ENCODE data around the gene DYRK2.
A peak's percentile ranks its signal among the peaks of the same experiment; 100 is the strongest.

DYRK2 gene

DNA sequence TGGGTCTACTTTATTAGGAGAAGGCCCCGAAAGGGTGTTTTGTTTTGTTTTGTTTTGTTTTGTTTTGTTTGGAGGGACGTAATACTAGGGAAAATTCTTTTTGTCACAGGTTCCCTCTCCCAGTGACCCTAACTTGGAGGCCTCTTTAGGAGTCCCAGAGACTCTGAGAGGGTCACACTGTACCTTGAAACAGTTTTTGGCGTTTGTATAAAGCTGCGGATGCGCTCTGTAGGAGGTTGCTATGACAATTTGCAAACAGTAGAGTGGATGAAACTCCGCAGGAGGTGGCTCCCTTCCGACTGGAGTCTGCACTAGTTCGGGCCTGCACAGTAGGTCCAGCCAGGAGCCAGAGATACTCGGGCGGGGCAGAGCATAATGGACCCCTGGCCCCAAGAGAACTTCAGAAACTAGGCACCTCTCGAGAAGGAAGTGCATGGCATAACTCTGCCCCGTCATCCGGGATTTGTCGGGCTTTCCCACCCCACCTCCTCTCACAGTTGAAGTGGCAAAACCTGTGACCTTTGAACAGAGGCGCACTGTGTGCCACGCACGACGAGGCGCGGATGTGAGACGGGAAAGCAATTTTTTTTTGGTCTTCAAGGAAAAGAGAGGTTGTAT lies 1.3 kb upstream of the DYRK2 start:
- DNase-seq: no peak

DNA sequence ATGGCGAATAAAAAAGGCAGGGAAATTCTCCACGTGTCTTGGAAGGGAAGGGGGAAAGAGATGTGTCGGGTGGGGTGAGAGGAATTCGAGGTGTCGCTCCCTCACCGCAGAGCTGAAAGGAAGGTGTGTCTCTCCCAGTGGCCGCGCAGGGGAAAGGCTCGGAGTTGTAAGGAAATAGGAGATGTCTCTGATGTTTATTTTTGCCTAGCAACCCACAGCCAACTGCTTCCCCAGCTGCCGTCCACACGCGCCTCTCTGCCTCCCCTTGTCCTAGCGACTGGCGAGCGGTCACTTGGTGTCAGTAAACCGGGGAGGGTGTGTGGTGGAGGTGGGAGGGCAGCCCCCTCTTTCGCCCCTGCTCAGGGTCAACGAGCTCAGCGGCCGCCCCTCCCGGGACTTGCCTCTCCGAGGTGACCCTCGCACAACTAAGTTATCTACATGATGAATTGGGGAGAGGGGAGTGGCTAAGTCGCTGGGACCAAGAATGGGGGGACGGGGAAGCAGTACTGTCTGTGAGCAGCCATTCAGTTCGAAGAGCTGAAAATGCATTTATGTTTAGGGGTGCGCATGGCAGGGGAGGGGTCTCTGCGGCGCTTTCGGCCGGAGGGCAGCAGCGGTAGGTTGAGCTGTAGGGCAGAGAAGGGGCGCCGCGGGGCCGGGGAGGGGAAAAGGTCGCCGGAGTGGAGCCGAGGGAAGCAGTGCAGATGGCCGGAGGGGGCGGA lies 585 bp upstream of the DYRK2 start:
- peak; percentile 83 for DNase-seq

GRCh38 chr12:67649261-67649569 lies 670 bp downstream of the DYRK2 start:
- DNase-seq: no peak

GRCh38 chr12:67649570-67650387 lies 1.2 kb downstream of the DYRK2 start:
- no peak for DNase-seq

DNA sequence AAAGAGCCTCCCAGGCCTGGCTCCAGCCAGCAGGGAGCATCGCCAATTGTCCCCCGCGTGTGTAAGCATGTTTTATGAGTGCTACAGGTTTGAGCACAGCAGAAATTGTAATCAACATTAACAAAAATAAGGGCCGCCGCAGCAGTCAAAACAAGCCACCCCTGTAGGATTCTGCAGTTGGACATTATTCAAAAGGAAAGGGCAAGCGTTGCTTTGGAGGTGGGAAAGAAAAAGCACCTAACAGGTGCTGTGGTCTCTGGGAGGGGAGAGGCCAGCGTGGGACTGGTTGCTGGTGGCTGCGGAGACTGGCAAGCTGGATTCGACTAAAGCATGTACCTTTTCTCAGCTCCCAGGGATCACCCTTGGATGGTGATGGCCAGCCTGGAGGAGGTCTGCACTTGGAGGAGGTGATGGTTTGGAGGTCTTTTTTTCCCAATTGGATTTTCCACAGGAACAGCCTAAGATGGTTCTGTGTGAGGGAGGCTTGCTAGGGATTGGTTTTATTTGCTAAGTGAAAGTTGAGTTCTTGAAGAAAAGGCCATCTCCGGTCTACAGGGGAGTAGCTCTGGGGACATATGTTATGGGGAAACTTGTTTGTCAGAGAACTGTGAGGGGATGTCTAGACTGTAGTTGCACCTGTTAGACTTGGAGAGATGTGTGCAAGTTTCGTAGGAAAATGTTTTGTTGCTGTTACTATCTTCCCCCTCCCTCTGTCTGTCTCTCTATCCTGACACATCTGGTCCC lies 2.0 kb downstream of the DYRK2 start:
- no peak for DNase-seq

DNA sequence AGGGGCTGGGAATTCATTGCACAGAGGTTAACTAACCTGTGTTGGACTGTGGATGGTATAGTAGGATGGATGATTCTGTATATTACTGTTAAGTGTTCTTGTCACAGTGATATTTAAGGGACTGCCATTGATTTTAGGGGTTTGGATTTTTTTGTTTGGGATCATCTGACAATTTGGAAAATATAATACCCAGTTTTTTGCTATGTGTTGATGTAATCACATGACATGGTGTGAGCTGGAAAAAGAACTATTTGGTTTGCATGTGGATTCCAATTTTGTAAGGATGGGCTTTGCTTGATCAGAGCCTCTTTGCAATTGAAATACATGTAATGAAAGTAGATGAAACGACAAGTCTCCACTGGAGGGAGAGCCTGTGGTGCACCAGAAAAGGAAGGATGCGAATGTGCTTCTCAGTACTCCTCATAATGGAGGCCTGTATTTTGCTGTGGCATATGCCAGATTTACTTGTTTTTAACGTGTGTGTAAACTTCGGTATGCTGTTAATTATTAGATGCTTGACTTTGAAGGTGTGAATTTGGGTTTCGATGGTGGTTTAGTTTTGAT lies 2.7 kb downstream of the DYRK2 start:
- peak; percentile 59 for DNase-seq

DNA sequence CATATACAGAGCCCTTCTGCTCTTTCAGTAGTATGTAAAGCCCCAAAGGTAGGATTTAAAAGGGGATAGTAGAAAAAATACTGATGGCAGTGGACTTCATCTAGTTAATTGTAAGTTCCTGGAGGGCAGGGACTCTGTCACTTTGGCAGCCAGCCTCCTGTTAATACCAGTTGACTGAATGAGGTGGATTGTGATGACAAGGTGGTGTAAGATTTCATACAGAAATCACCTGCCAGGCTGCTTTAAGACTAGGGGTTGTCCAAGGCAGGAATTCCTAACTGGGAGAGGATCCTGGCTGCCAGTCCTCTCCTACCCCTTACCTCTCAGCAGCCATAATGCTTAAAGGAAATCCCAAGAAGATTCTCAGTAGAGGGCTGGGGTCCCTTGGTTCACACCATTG lies 7.3 kb downstream of the DYRK2 start:
- DNase-seq: no peak

DNA sequence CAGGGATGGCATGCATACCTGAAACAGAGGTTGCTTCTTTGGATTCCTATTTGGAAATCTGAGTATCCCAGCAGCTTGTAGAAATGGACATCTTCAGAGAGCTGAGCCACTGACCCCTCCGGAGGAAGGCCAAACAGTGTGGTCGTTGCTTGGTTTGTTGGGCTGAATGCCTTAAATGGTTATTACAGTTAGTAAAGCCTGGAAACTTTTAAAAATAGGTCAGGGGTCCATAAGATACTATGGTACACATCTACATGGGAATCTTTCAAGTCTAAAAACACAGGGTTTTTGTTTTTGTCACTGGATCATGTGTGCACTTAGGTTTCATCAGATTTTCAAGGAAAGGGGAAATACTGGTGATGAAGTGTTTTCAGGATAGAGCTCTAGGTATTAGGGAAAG lies 7.7 kb downstream of the DYRK2 start:
- no peak for DNase-seq

DNA sequence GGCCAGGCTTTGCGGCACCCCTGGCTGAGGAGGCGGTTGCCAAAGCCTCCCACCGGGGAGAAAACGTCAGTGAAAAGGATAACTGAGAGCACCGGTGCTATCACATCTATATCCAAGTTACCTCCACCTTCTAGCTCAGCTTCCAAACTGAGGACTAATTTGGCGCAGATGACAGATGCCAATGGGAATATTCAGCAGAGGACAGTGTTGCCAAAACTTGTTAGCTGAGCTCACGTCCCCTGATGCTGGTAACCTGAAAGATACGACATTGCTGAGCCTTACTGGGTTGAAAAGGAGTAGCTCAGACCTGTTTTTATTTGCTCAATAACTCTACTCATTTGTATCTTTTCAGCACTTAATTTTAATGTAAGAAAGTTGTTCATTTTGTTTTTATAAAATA lies 9.9 kb downstream of the DYRK2 start:
- DNase-seq: no peak

DNA sequence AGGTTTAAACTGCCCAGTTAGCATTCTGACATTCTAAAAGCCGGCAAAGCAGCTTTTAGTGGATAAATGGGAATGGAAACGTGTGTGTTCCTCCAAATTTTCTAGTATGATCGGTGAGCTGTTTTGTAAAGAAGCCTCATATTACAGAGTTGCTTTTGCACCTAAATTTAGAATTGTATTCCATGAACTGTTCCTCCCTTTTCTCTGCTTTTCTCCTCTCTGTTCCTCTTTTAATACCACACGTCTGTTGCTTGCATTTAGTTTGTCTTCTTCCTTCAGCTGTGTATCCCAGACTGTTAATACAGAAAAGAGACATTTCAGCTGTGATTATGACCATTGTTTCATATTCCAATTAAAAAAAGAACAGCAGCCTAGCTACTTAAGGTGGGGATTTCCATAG lies 10.7 kb downstream of the DYRK2 start:
- DNase-seq: no peak

- peak; percentile 93 for DNase-seq
Measured at GRCh38 chr12:67661311-67662021, 12.9 kb downstream of the DYRK2 start.

DNA sequence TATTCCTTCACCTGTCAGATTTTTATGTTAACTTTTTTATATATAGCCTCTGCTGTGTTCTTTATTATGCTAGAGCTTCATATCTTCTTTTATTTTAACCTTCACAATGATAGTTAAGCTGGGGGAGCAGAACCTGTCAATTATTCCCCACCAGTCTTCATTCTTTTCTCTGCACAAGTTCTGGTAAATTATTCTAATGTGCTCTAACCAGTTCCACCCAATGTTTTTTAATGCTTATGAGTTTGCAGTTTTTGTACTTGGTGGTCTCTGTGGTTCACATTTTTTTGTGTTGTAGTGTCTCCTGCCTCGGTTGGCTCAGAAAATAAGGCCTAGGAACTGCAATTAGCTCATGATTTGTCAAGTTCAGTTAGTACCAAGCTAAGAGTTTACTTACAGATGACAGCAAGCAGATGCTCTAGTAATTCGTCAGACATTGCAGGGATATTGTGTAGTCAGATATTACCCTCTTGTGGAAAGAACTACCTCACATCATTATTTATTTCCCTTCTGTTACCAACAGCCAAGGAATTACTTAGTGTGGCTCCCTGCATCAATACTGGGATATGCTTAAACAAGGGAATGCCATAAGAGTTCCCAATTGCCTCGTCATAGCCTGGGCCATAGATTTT lies 14.5 kb downstream of the DYRK2 start:
- DNase-seq: peak; percentile 97

DNA sequence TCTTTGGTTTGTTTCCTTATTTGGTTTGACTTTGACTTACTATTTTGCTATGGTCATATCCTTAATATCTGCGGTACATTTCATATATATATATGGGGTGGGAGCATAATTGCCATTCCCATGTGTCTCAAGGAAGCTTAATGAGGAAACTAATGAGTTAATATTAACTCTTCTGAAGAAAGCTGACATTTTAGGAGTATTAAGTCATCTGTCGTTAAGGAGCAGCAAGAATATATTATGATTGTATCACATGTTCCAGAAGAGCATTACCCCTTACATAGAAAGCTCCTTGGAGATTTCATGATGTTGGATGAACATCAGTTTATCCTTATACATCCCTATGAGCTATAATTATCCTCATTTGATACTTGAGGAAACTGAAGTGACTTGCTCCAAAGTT lies 15.6 kb downstream of the DYRK2 start:
- DNase-seq: no peak

DNA sequence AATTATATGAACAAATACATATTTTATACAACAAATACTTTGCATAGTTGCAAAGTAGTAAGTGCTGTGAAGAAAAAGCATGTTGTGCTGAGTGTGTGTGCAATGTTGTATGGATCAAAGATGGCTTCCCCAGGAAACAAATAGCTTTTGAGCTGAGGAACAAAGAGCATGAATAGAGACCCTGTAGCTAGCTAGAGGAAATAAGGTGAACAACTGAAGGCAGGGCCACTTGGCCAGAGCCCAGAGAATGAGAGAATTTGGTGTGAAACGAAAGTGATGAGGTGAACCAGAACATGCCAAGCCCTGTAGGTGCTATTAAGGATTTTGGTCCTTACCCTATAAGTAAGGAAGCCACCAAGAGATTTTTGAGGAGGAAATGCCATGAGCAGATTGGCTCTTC lies 17.1 kb downstream of the DYRK2 start:
- DNase-seq: no peak

DNA sequence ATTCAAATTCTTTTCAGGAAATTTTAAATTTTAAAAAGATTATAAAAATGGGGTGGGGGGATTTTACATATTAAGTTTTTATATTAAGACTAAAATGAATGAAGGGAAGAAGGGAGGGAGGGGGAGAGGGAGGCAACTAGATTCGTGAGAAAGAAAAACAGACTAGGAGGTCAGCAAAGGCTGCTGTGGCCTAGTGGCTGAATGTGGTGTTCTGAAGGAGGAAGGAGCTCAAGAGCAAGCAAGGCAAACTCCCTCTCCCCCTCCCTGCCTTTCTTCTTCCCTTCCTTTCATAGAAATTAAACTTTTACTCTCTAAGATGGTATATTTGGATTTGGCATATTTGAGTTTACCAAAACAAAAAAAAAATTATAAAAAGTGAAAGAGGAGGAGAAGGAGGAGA lies 18.1 kb downstream of the DYRK2 start:
- no peak for DNase-seq

DNA sequence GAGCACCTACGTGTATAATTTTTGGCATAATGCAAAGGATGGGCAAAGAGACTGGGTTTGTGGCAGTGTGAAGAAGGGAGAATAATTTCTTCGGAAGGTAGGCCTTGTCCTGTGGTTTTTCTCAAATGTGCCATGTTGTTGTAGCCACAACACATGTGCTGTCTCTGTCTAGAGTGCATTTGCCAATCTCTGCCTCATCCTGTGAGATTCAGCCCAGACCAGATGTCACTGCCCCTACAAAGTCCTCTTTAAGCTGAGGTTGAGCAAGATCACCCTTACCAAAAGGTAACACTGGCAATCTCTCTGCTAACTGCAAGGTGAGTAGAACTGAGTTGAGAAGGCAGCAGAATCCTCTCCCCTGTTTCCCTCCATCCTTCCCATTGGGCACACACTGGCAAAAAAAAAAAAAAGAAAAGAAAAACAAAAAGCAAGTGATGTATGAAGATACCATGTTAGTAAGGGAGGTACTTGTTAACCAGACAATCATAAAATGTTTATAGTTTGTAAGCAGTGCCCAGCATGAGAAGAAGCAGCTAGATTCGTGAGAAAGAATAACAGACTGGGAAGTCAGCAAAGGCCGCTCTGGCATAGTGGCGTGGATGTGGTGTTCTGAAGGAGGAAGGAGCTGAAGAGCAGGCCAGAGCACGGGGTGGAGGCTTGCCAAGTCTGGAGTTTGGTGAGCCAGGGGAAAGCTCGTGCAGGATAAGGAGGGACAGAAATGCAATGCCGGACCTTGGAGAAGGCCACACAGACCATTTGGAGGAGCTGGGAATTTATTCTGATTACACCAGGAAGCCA lies 18.9 kb downstream of the DYRK2 start:
- no peak for DNase-seq

GRCh38 chr12:67669217-67669933 lies 20.8 kb downstream of the DYRK2 start:
- no peak for DNase-seq

DNA sequence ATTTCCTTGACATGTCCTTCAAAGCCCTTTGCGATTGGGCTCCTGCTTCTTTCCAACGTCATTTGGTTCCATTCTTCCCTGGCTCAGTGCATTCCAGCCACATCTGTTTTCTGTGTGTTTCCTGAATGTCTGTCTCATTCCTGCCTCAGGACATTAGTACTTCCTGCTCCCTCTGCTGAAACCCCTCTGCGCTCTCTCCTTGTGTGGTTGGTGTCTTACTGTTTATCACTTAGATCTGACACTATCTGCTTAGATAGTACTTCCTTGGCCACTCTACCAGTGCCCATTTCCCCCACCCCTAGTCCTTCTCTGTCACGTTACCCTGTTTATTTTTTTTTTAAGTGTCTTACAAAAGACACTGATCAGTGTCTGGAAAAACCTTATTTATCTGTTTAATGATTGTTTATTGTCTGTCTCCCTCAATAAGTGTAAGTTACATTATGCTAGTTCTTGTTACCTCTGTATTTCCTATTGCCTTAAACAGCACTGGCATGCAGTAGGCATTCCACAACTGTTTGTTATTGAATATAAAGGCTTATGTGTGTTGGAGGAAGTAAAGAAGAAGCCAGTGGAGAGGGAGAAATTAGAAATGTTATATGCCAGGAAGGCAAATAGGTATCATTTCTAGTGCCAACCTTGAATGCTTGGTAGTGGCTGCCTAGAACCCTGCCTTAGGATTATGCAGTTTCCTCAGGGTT lies 21.5 kb downstream of the DYRK2 start:
- no peak for DNase-seq

- peak; percentile 70 for DNase-seq
Measured at GRCh38 chr12:67671419-67671818, 22.9 kb downstream of the DYRK2 start.

DNA sequence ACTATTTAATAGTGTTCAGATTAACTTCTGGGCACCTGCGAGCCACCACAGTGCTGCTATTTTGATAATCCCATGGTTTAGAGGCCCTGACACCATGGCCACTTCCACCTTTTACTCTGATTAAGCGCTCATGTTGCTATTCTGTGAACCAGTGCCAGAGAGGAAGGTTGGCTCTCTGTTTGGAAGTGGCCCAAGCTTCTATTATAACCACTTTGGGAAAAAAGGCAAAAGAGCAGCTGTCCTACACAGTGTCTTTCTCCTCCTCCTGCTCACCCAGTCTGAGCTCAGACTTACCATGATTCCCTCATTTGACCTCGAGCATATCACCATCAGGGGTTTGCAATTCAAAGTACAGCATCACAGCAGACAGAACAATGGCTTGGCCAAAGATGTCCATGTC lies 23.3 kb downstream of the DYRK2 start:
- no peak for DNase-seq

Measured in fibroblast of skin of right quadriceps (primary cell).